HepG2 (cell line): ENCODE data around the gene SCFD2. TPM values are rescaled to one million over a fixed set of nuclear protein-coding genes. Genes with fewer than 3 reads are reported as not detected.
A peak's percentile ranks its signal among the peaks of the same experiment; 100 is the strongest.

ENCODE experiments used
- AGO2 ChIP-seq: fragments of 200-400 bp; formaldehyde crosslinking; optimal IDR thresholded peaks from 2 replicates; pipeline ENCODE3; 2017; ENCODE audit warnings: mild to moderate bottlenecking, low read depth, low read length, moderate library complexity
- CBX1 ChIP-seq: IDR thresholded peaks from one replicate; pipeline ENCODE4 v1.6.1; 2016; ENCODE audit warnings: antibody characterized with exemption, low read depth
- CHCHD3 ChIP-seq: sonication (generic); formaldehyde crosslinking; IDR thresholded peaks from 2 replicates; pipeline ENCODE4 v1.8.0; 2022; ENCODE audit warnings: mild to moderate bottlenecking, missing genetic modification reagents, moderate library complexity
- ELF1 ChIP-seq: sonication (generic); formaldehyde crosslinking; IDR thresholded peaks from 2 replicates; pipeline ENCODE4 v1.4.0; 2020; ENCODE audit warnings: missing genetic modification reagents
- ETV6 ChIP-seq: sonication (generic); formaldehyde crosslinking; conservative IDR thresholded peaks from 2 replicates; pipeline ENCODE4 v1.4.0; 2020; ENCODE audit warnings: missing genetic modification reagents
- FOXA1 ChIP-seq, 2 experiments: fragments of 450-650 bp in 1 of 2; sonication (generic) in 1 of 2; formaldehyde crosslinking in 1 of 2; IDR thresholded peaks; 2 replicates each; pipeline versions ENCODE4 v1.4.0 to v1.6.1; 2016 to 2020; ENCODE audit warnings: missing genetic modification reagents in 1 of 2
- FOXA3 ChIP-seq: IDR thresholded peaks from 2 replicates; pipeline ENCODE4 v1.6.1; 2016; ENCODE audit warnings: missing genetic modification reagents, missing compliant biosample characterization
- FOXC1 ChIP-seq: sonication (generic); formaldehyde crosslinking; IDR thresholded peaks from 2 replicates; pipeline ENCODE4 v1.8.0; 2022; ENCODE audit warnings: mild to moderate bottlenecking, missing genetic modification reagents, borderline replicate concordance
- HDAC2 ChIP-seq: sonication (generic); formaldehyde crosslinking; IDR thresholded peaks from 2 replicates; pipeline ENCODE4 v1.4.0; 2020; ENCODE audit warnings: missing genetic modification reagents
- KLF9 ChIP-seq: IDR thresholded peaks from 2 replicates; pipeline ENCODE4 v1.6.1; 2016; ENCODE audit warnings: low read depth
- MXD3 ChIP-seq: IDR thresholded peaks from 2 replicates; pipeline ENCODE4 v1.6.1; 2016; ENCODE audit warnings: mild to moderate bottlenecking, missing biosample characterization, missing genetic modification reagents
- NFKBIZ ChIP-seq: IDR thresholded peaks from 2 replicates; pipeline ENCODE4 v1.6.1; 2018; ENCODE audit warnings: missing genetic modification reagents, missing compliant biosample characterization
- SIN3A ChIP-seq: IDR thresholded peaks from 2 replicates; pipeline ENCODE4 v1.6.1; 2011; ENCODE audit warnings: low read depth, mild to moderate bottlenecking, control low read depth, low read length, borderline replicate concordance
- SMAD3 ChIP-seq: sonication (generic); formaldehyde crosslinking; IDR thresholded peaks from 2 replicates; pipeline ENCODE4 v1.4.0; 2020; ENCODE audit warnings: missing genetic modification reagents
- SMARCE1 ChIP-seq: fragments of 450-650 bp; IDR thresholded peaks from 2 replicates; pipeline ENCODE4 v1.6.1; 2017; ENCODE audit warnings: borderline replicate concordance
- STAG1 ChIP-seq: sonication (generic); formaldehyde crosslinking; IDR thresholded peaks from 2 replicates; pipeline ENCODE4 v1.4.0; 2020; ENCODE audit warnings: missing genetic modification reagents
- THAP11 ChIP-seq: IDR thresholded peaks from 2 replicates; pipeline ENCODE4 v1.6.1; 2016; ENCODE audit warnings: missing biosample characterization, missing genetic modification reagents
- THAP7 ChIP-seq: sonication (generic); formaldehyde crosslinking; IDR thresholded peaks from 2 replicates; pipeline ENCODE4 v1.8.1; 2023; ENCODE audit warnings: mild to moderate bottlenecking, missing genetic modification reagents
- YY1 ChIP-seq: IDR thresholded peaks from 2 replicates; pipeline ENCODE4 v1.6.1; 2011; ENCODE audit warnings: low read length, low read depth, moderate library complexity, mild to moderate bottlenecking; ENCODE audit not compliant: insufficient read depth, insufficient replicate concordance
- ZNF160 ChIP-seq: sonication (generic); formaldehyde crosslinking; IDR thresholded peaks from 2 replicates; pipeline ENCODE4 v1.8.0; 2022; ENCODE audit warnings: mild to moderate bottlenecking, inconsistent platforms, missing genetic modification reagents
- ZNF414 ChIP-seq: sonication (generic); formaldehyde crosslinking; IDR thresholded peaks from 2 replicates; pipeline ENCODE4 v1.5.0; 2020; ENCODE audit warnings: missing genetic modification reagents
- ZNF501 ChIP-seq: sonication (generic); formaldehyde crosslinking; IDR thresholded peaks from 2 replicates; pipeline ENCODE4 v1.5.1; 2020; ENCODE audit warnings: mild to moderate bottlenecking, moderate library complexity, missing genetic modification reagents
- ZNF670 ChIP-seq: sonication (generic); formaldehyde crosslinking; IDR thresholded peaks from 2 replicates; pipeline ENCODE4 v1.8.0; 2022; ENCODE audit warnings: mild to moderate bottlenecking, missing genetic modification reagents, borderline replicate concordance
- ZNF768 ChIP-seq: sonication (generic); formaldehyde crosslinking; IDR thresholded peaks from 2 replicates; pipeline ENCODE4 v1.4.0; 2020; ENCODE audit warnings: missing genetic modification reagents
- ZSCAN20 ChIP-seq: sonication (generic); formaldehyde crosslinking; IDR thresholded peaks from 2 replicates; pipeline ENCODE4 v1.4.0; 2020; ENCODE audit warnings: missing genetic modification reagents, mild to moderate bottlenecking, borderline replicate concordance
- polyA plus RNA-seq, 8 experiments: library from polyadenylated mRNA; depleted of rRNA in 3 of 8; stranded (reverse) in 7 of 8; unstranded in 1 of 8; fragments of >200 nt; fragmentation: Illumina TruSeq in 4 of 8; extraction: Trizol in 4 of 8; gene quantifications; 2 replicates each; pipeline versions ENCODE4 v1.2.1 to v1.2.3, GENCODE V29; 2011 to 2016; ENCODE audit warnings: low read depth in 4 of 8, missing spikeins in 1 of 8, mixed read lengths in 1 of 8; ENCODE audit not compliant: insufficient read depth in 1 of 8
- total RNA-seq, 5 experiments: library from RNA; depleted of rRNA; stranded (reverse); fragments of >200 nt; fragmentation: Illumina TruSeq; extraction: Trizol; gene quantifications; 2 replicates each; pipeline ENCODE4 v1.2.3, GENCODE V29; 2016; ENCODE audit warnings: low read depth in 1 of 5

SCFD2 gene
- total and polyA plus RNA-seq, 2 of the 13 experiments (the other 11 are each of a cell fraction or from before 2014, with no cell fraction given) = 4.6 to 15.6 TPM

- TF ChIP-seq SIN3A = 0 out of 2 replicates have a peak, but pooled peaks have one; percentile 57
- TF ChIP-seq FOXA1 (IDR thresholded peaks at IDR 0.05) = no peak
- no peak for TF ChIP-seq FOXA1 (CRISPR knock-in tag; IDR thresholded peaks at IDR 0.05)
- peak; percentile 91 for TF ChIP-seq ZNF501
- peak; percentile 20; the same call in 1 of the 2 replicates for TF ChIP-seq SMAD3
- peak; percentile 87; the same call in 1 of the 2 replicates for TF ChIP-seq FOXC1 (CRISPR knock-in tag)
- TF ChIP-seq ETV6 (CRISPR knock-in tag) = no peak
- TF ChIP-seq KLF9 (CRISPR knock-in tag) = no peak
- 0 out of 2 replicates have a peak, but pooled peaks have one; percentile 22 for TF ChIP-seq FOXA3 (CRISPR knock-in tag)
- TF ChIP-seq HDAC2 = no peak; the same call in 1 of the 2 replicates
- TF ChIP-seq YY1 = peak; percentile 78
- TF ChIP-seq SMARCE1 = no peak
- TF ChIP-seq STAG1 = no peak
- TF ChIP-seq CBX1 = no peak
- TF ChIP-seq ZNF414 (CRISPR knock-in tag) = 0 out of 2 replicates have a peak, but pooled peaks have one; percentile 27
- TF ChIP-seq ZNF160 = peak; percentile 33; the same call in 1 of the 2 replicates
- 0 out of 2 replicates have a peak, but pooled peaks have one; percentile 39 for TF ChIP-seq NFKBIZ (CRISPR knock-in tag)
- peak; percentile 27; the same call in 1 of the 2 replicates for TF ChIP-seq ZNF768
- peak; percentile 82; the same call in 1 of the 2 replicates for TF ChIP-seq ZNF670
- peak; percentile 74; the same call in 1 of the 2 replicates for TF ChIP-seq THAP7 (CRISPR knock-in tag)
- TF ChIP-seq CHCHD3 (CRISPR knock-in tag) = peak; percentile 79; the same call in 1 of the 2 replicates
- TF ChIP-seq ZSCAN20 (CRISPR knock-in tag) = 0 out of 2 replicates have a peak, but pooled peaks have one; percentile 74
- peak; percentile 86 for TF ChIP-seq MXD3 (CRISPR knock-in tag)
- TF ChIP-seq AGO2 = peak; percentile 67
- TF ChIP-seq ELF1 (CRISPR knock-in tag) = peak; percentile 83
- peak; percentile 78 for TF ChIP-seq THAP11 (CRISPR knock-in tag)
Observed at GRCh38 chr4:53377319-53378170, 11.7 kb upstream of the SCFD2 start, which contains the start of gene FIP1L1 (continued).
